Renal cortical epithelial cell (primary cell): ENCODE data around the gene GRK5. TPM values are rescaled to one million over a fixed set of nuclear protein-coding genes. Genes with fewer than 3 reads are reported as not detected.

Experiments used
- DNase-seq: peaks from one replicate; pipeline ENCODE4 v3.0.0-alpha.2; 2011; ENCODE audit warnings: low read depth
- total RNA-seq: library from RNA; depleted of rRNA; stranded (reverse); fragments of >200 nt; gene quantifications from 2 replicates; pipeline ENCODE4 v1.2.3, GENCODE V29; 2014

The GRK5 gene
- total RNA-seq, 1 donor from 2014 or later: 1.1 TPM

- no peak for DNase-seq
Observed at GRCh38 chr10:119405520-119405807, 198.1 kb downstream of the GRK5 start.

GRCh38 chr10:119406137-119406536 is 198.8 kb downstream of the GRK5 start:
- DNase-seq: no peak

DNA sequence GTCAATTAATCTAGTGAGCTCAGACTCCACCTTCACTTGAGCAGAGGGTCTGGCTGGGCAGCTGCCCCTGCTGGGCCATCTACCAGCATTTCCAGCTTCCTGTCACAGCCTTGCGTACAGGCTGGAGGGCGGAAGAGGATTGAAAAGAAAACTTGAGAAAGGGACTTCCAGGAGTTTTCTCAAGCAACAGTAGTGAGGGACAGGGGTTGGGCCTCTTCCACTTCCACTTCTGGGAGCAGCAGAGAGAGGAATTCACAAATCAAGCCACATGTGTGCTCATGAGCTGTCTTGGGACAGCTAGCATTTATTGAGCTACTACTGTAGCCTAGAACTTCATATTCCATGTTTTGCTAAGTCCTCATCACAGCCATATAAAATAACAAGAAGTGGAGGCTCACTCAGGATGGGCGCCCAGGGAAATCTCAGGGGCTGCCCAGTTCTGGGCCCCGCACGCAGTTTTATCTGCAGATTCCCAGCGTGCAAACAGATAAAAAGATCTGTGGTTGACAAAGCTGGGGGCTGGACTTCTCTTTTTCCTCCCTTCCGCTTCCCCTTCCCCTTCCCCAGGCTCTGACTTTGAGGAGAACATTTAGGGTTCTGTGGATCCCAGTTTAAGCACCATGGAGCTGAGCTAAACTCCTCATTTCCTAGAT is 199.4 kb downstream of the GRK5 start:
- no peak for DNase-seq

- DNase-seq: no peak
Observed at GRCh38 chr10:119407254-119407777, 199.9 kb downstream of the GRK5 start.

DNA sequence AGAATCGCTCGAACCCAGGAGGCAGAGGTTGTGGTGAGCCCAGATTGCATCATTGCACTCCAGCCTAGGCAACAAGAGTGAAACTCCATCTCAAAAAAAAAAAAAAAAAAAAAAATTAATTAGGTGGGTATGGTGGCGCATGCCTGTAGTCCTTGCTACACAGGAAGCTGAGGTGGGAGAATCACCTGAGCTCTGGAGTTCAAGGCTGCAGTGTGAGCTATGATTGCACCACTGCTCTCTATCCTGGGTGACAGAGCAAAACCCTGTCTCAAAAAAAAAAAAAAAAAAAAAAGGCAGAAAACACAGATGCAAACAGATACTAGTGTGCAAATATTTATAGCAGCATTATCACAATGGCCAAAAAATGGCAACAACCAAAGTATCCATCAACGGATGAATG is 200.7 kb downstream of the GRK5 start:
- no peak for DNase-seq

GRCh38 chr10:119408969-119409371 is 201.6 kb downstream of the GRK5 start:
- DNase-seq: no peak

GRCh38 chr10:119409385-119409784 is 202.0 kb downstream of the GRK5 start:
- no peak for DNase-seq

DNA sequence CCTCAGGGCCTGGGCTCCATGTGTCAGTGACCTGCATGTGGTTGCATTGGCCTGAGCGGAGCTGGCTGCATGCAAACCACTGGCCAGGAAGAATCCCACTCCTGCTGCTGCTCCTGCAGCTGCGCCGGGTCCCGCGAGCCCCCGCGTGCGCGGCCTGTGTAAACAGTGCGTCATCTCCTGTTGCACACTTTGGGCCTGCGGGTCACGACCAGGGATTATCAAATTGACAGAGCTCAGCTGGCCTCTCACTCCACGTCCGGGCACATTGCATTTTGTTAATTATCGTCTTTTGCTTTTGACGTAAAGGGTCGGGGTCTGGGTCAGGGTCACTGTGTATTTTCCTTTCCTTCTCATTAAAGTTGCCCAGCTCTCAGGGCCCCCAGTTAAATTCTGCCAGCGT is 202.5 kb downstream of the GRK5 start:
- no peak for DNase-seq

GRCh38 chr10:119410361-119411116 is 203.2 kb downstream of the GRK5 start:
- no peak for DNase-seq

GRCh38 chr10:119412244-119413092 is 205.1 kb downstream of the GRK5 start:
- peak; percentile 44 for DNase-seq

DNA sequence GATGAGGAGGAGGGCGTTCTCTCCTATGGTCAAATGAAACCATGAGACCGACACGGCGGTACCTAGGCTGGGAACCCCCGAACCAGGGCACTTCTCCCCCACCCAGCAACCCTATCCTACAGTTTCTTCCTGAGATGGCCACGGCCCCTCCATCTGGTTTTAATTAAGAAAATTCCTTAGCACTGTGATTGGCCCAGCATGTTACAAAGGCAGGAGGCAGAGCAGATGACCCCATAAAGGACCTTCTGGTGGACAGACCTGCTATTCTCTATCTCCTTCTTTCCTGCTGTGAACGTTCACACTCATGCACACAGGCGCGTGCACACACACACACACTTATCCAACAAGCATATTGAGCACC is 205.7 kb downstream of the GRK5 start:
- no peak for DNase-seq

DNA sequence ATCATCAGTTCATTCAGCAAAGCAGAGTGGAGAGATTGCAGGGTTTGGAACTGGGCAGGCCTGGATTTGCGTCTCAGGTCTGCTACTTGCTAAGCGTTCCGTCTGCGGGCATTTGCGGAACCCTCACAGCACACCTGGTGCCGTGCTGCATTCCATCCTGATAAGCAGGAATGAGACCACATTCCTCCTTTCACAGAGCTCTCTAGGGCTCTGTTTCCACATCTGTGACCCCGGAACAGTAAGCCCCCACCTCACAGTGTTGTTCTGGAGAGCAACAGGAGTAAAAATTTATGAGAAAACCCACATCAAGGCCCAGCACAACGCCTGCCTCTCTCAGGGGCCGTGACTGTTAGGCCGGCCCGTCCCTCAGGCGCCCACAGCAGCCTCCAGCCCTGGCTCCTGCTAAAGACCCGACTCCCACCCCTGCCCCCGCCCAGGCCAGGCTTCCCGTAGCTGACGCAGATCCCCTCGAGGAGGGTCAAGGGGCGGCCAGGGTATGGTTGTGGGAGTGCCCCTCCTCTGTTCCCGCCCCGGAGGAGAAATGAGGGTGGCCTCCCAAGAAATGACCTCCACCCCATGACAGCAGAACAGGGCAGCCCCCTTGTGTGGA is 206.2 kb downstream of the GRK5 start:
- DNase-seq: no peak

DNA sequence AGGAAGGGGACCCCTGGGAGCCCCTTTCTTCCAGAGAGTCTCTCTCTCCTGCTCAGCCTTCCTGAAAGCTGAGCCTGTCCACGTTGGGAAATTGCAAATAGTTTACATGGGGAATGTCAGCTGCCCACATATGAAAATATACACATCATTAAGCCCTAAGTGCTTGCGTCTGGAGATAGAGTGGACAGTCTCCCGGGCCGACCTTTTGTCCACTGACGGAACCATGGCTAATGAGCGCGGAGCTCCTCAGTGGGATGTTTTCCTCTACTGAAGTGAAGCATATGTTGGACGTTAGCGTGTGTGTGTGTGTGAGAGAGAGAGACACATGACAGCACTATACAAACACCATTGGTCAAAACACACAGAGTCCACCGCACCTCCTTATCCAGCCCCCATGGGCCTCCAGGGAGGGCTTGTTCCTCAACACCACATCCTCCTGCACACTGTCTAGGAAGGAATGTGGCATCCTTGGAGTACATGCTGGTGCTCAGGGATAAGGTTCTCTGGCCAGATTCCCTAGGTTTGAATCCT is 206.8 kb downstream of the GRK5 start:
- DNase-seq: no peak

DNA sequence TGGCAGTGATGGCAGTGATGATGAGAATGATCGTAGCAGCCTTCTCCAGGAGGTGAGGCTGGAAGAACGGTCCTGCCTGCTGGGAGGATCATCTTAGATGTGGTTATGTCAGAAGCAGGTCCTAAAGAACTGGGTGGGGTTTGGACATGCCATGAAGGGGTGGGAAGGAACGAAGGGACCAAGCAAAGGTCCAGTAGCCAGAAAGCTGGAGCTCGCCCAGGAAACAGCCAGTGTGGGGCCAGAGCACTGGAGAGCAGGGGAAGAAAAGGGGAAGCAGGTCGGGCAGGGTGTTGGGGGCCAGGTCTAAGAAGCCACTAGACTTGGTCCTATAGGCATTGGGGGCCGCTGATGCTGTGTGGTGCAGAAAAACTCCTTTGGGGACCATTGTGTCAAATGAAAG is 207.8 kb downstream of the GRK5 start:
- no peak for DNase-seq

- DNase-seq: no peak
Observed at GRCh38 chr10:119415536-119416503, 208.4 kb downstream of the GRK5 start.

DNA sequence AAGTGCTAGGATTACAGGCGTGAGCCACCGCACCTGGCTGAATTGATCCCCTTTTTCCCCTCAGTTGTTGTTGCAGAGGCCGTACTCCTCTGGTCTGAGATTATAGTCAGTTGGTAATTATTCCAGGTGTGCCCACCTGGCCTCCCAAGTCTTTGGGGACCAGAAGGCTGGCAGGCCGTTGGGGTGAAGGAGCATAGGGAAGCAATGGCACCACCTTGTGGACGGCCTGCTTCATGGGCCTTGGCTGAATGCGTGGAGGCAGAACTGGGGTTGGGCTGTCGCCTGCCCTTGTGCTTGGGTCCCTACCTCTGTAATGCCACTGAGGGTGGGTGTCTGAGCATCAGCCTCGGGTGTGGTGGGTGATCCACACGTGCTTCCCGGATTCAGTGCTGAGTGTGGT is 209.5 kb downstream of the GRK5 start:
- DNase-seq: peak; percentile 35

DNA sequence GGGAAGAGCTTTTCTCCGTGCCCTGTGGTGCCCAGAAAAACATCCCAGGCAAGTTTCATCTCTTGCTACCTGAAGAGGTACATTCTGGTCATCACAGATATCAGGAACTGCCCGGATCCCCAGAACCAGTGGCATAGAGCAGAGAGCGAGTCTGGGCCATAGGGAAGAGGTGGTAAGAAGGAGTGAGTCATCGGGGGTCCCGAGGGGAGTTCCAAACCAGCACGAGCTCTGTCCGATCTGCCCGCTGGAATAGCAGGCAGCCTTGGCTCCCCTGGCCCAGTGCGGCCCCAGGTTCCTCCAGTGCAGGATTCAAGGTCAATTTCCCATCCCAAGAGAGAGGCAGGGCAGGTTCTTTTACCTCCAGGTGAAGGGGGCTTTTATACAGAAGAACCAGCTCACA is 210.5 kb downstream of the GRK5 start:
- DNase-seq: no peak

DNA sequence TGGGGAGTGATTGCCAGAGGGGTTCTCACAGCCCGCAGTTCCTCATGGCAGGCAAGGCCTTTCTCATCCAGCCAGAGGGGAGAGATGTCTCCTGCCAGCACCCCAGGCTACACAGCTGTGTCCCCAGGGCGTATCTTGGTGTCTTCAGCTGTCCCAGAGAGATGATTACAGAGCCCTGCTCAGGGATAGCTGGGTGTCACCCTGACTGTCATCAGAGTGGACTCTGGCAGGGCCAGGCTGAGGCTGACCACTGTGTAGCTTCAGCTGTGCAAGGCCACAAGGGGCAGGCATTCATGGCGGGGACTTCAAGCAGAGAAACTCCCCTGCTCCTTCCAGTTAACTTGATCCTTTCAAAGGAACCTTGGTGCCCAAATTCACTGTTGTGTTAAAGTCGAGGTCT is 211.0 kb downstream of the GRK5 start:
- no peak for DNase-seq

DNA sequence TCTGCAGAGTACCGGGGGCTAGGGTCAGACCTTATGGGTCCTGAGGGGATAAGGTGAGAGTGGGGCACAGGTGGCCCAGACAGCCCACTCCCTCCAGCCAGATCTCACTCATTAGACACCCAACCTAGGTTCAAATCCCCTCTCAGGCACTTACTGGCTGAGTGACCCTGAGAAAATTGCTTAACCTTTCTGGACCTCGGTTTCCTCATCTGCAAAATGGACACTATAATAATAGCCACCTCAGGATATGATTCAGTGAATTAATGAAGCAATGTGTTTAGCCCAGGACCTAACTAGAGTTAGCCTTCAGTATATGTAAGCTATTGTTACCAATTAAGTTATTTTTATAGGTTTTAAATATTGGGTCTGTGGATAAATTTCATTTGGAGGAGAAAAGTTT is 212.6 kb downstream of the GRK5 start:
- no peak for DNase-seq

DNA sequence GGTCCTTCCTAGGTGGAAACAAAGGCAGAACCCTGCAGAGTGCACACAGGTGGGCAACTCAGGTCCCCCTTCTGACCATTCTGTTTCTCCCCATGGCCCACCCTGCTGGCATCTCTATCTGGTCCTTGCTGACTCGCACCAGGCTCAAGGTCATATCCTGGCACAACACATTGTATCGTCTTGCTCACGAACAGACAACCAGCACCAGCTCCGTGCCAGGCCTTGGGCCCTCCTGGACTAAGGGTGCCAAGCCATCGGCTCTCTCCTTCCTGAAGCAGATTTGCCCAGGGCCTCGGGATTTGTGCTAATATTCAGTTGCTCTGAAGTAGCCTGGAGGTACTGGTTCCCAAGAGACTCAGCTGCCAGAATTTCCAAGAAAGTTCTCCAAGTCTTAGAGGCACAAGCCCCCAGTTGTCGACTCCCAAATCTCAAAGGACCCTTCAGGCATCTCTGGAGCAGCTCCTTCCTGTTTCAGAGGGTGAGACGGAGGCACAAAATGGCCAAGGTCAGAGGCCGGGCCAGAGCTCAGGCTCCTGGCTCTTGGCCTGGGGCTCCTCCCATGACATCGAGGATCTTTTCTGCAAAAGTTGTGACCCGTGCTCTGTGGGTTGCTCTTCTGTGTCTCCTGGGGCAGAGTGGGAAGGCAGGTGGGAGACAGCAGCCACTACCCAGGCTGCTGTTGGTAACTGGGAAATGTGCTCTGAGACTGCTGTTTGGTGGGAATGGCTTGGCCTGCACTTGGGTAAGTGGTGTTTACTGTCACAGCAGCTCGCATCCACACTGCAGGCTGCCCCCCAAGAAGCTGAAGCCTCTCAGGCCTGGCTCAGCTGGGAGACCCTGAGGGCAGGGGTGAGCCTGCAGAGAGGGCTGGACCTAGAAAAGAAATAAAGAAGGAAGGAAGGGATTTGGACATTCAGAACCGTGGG is 213.8 kb downstream of the GRK5 start:
- DNase-seq: no peak
